ENCODE measurements around the gene PAPOLA. TPM values are rescaled to one million over a fixed set of nuclear protein-coding genes. Genes with fewer than 3 reads are reported as not detected.

The PAPOLA gene
- total RNA-seq, 1 donor from 2014 or later = 204 TPM

DNA sequence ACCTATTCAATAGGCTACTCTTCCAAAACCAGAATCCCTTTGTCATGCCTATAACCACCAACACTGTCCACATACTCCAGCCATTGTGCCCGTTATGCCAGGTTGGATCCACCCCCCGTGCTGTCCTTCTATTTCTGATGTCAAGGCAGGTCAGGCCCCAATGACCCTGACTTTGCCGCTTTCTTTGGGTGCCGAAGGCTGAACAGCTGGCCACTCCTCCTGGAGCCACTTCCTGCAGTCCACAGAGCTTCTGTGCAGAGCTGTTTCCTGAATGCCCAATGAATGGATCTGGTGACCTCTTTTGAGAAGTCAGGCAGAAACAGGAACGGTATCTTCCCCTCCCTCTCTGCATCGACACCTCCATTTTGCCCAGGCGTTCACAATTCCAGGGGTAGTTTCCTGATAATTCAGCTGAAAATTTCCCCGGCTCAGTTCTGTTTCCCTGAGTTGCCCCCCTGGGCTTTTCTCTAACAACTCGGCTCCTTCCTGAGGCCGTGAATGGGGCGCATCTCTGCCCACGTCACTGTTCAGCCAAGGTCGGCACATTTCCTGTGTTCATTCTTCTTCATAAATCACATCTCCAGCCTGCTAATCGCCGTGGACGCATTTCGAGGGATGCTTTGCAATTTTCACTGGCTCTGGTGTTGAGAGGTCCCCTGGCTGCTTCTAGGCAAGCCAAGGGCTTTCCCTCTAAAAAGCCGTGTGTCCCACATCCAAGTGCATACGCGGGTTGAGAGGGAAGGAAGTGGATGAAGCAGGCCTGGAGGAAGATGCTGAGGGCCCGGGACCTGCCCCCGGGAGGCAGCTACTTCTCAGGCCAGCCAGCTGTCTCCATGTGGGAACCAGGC is 86.5 kb downstream of the PAPOLA start:
- no peak overlapping the region for H3K4me3 Mint-ChIP-seq
- H3K4me1 Mint-ChIP-seq = peaks cover 9% of the 10 kb centered on the region
- H3K9me3 Mint-ChIP-seq = no peaks in the 10 kb centered on the region
- no peak overlapping the region for H3K27ac Mint-ChIP-seq
- intact Hi-C loops (cut with micrococcal nuclease) = no loop called here
- no peak for DNase-seq
- no peaks in the 10 kb centered on the region for H3K36me3 Mint-ChIP-seq (ENCODE audit: low read depth)
- peaks cover 30% of the 10 kb centered on the region for H3K27me3 Mint-ChIP-seq

DNA sequence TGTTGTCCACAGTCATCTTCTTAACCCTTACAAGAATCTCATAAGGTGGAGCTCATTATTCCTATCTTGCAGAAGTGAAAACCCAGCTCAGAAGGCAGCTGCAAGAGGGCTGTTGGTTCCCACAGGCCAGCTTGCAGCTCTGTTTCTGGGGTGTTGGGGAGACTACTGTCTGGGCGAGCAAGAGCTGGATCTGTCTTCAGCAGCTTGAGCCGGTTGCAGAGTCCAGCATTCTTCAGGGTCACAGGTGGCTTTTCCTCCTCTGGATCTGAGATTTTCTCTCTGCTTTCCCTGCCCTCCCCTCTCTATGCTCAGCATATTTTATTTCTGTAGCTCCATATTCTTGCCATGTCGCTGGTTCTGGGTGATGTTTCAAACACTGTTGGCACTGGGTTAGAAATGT is 87.4 kb downstream of the PAPOLA start:
- Mint-ChIP-seq H3K27me3 (peaks cover 27% of the 10 kb centered on the region), H3K4me3 (no peak overlapping the region), H3K4me1 (peaks cover 9% of the 10 kb centered on the region), H3K36me3 (ENCODE audit: low read depth) (no peaks in the 10 kb centered on the region), H3K9me3 (no peaks in the 10 kb centered on the region), H3K27ac (no peak overlapping the region)
- no peak for DNase-seq
- intact Hi-C loops (cut with micrococcal nuclease) = no loop called here

DNA sequence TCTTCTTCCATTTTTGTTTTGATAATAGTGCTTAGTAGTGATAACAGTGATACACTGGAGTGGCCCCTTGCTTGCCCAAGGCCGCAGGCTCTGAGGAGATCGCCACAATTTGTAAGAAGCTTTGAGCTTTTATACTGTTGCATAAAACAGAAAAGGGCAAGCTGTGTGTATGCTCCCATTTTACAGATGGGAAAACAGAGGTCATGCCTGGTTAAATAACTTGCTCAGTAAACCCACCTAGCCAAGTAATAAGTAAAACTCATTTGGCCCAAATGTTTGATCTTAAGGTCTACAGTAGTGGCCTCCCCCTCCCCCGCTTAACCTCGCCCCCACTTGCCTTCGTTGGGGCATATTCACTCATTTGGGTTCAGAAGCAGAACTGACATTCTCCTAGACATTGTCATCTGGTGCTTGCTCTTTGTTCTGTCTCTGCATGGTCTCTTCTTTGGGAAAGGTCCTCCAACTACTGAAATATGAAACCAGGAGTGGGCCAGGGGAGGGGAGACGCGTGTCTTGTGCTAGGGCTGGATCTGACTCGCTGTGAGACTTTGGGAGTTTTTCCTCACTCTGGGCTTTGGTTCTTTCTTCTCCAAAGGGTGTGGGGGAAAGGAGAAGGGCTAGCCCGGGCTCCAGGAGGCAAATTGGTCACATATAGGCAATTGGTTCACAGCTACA is 88.1 kb downstream of the PAPOLA start:
- Mint-ChIP-seq H3K27me3 (peaks cover 22% of the 10 kb centered on the region), H3K36me3 (ENCODE audit: low read depth) (no peaks in the 10 kb centered on the region), H3K4me1 (peaks cover 9% of the 10 kb centered on the region), H3K9me3 (no peaks in the 10 kb centered on the region), H3K27ac (no peak overlapping the region), H3K4me3 (no peak overlapping the region)
- no peak for DNase-seq
- intact Hi-C loops (cut with micrococcal nuclease) = loop anchor here (5.0 kb wide), 1 partner anchor 152 kb away; no protein-coding TSS in a partner anchor

DNA sequence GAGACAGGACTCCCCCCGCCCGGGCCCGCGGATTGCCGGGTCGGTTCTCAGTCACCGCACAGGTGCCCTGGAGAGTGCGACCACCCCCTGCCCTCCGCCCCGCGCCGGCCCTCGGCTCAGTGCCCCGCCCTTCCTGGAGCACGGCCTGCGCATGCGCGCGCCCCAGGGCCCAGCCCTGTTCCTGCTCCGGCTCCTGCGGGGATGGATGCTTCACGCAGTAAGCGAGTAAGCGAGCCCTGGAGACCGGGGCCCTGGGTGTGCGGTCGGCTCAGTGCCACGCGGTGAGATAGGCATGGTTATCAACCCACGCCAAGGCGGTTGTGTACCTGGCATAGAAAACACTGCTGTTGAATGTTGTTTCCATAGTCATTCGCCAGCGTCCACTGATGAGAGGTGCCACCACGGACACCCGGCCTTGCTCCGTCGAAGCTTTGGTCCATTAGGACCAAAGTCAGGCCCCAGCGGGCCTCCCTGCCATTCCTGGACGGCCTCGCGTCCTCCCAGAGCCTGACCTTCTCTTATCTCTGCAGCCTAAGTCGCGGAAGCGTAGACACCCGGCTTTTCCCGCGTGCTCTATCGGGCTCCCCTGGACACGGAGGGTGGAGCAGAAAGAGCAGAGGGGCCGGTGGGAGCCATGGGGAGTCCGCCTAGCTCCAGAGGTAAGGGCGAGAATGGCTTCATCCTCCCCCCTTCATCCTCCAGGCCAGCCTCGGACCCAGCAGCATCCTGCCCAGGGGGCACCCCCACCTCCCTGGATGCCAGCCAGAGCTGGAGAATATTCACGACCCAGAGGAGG is 90.6 kb downstream of the PAPOLA start:
- intact Hi-C loops (cut with micrococcal nuclease) = loop anchor here (5.0 kb wide), 1 partner anchor 150 kb away; no protein-coding TSS in a partner anchor
- DNase-seq = peak; percentile 92
- peaks cover 15% of the 10 kb centered on the region for H3K27me3 Mint-ChIP-seq
- H3K9me3 Mint-ChIP-seq = no peaks in the 10 kb centered on the region
- H3K4me3 Mint-ChIP-seq = peak overlapping the region; percentile 77
- no peaks in the 10 kb centered on the region for H3K36me3 Mint-ChIP-seq (ENCODE audit: low read depth)
- peak overlapping the region; percentile 16 for H3K27ac Mint-ChIP-seq
- peaks cover 9% of the 10 kb centered on the region for H3K4me1 Mint-ChIP-seq

DNA sequence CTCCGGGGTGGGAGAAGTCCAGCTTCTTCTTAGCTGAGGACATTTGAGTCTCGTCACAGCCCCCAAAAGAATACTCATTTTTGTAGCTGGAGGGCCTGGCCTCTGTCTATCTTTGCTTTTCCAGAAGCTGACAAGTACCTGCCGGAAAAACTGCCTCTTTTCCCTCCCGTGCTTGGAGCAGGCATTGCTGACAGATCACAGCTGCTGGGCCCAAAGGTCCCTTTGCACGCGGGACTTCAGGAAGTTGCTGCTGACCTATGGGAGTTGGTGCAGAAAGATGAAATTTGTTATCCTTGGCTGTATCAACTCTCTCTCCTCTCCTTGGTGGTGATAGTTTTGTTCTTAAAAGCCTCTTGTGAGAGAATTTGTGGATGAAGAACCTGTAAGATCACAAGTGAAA is 92.8 kb downstream of the PAPOLA start:
- no peak for DNase-seq
- H3K4me1 Mint-ChIP-seq = peaks cover 9% of the 10 kb centered on the region
- intact Hi-C loops (cut with micrococcal nuclease) = loop anchor here (5.0 kb wide), 1 partner anchor 147 kb away; no protein-coding TSS in a partner anchor

DNA sequence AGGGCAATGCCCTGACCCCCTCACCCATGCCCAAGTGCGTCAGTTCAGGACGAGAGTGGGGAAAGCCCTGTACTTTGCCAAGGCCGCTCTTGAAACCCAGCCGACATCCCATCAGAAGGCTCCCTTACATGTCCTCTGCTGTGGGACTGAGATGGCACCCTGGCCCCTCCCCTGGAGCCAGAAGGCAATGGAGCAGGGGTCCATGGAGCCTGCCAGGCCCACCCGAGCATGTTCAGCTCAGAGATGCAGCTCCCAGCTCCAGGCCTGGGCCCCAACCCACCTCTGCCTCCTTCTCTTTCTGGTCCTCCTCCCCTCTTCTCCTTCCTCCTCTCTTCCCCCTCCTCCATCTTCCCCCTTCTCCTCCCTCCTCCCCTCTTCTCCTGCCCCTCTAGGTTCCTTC is 95.5 kb downstream of the PAPOLA start:
- H3K27ac Mint-ChIP-seq = no peak overlapping the region
- no peaks in the 10 kb centered on the region for H3K27me3 Mint-ChIP-seq
- intact Hi-C loops (cut with micrococcal nuclease) = no loop called here
- H3K4me3 Mint-ChIP-seq = no peak overlapping the region
- H3K36me3 Mint-ChIP-seq (ENCODE audit: low read depth) = no peaks in the 10 kb centered on the region
- DNase-seq = no peak
- H3K9me3 Mint-ChIP-seq = peaks cover 5% of the 10 kb centered on the region
- H3K4me1 Mint-ChIP-seq = peaks cover 14% of the 10 kb centered on the region

More for the DNA sequence above, 92.8 kb downstream of the PAPOLA start:
- H3K36me3 Mint-ChIP-seq (ENCODE audit: low read depth) = no peaks in the 10 kb centered on the region
- no peak overlapping the region for H3K4me3 Mint-ChIP-seq
- no peak overlapping the region for H3K27ac Mint-ChIP-seq
- peaks cover 7% of the 10 kb centered on the region for H3K27me3 Mint-ChIP-seq
- no peaks in the 10 kb centered on the region for H3K9me3 Mint-ChIP-seq

DNA sequence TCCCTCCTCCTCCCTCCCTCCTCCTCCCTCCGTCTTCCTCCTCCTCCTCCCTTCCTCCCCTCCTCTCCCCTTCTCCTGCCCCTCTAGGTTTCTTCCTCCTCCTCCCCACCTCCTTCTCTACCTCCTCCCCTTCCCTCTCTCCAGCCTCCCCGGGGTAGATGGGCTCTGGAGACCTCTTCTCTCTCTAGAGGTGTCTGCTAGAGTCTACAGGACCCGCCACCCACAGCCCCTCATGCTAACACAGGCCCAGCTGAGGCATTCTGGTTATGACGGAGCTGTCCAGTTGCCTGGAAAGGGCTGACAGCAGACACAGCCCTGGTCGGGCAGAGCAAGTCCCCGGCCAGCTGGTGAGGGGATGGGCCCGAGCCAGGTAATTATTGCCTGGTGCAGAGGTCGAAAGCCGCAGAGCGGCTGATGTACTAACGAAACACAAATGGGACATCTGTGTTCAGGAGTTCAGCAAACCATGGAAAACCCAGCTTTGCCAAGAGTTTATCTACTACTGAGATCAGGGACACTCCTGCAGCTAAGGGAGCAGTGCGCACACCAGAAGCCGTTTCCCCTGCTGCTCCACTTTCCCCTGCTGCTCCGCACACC is 96.2 kb downstream of the PAPOLA start:
- H3K27ac Mint-ChIP-seq = no peak overlapping the region
- no peak overlapping the region for H3K4me3 Mint-ChIP-seq
- peaks cover under 1% of the 10 kb centered on the region for H3K27me3 Mint-ChIP-seq
- peaks cover 8% of the 10 kb centered on the region for H3K9me3 Mint-ChIP-seq
- intact Hi-C loops (cut with micrococcal nuclease) = no loop called here
- H3K4me1 Mint-ChIP-seq = peaks cover 15% of the 10 kb centered on the region
- no peaks in the 10 kb centered on the region for H3K36me3 Mint-ChIP-seq (ENCODE audit: low read depth)
- DNase-seq = no peak

DNA sequence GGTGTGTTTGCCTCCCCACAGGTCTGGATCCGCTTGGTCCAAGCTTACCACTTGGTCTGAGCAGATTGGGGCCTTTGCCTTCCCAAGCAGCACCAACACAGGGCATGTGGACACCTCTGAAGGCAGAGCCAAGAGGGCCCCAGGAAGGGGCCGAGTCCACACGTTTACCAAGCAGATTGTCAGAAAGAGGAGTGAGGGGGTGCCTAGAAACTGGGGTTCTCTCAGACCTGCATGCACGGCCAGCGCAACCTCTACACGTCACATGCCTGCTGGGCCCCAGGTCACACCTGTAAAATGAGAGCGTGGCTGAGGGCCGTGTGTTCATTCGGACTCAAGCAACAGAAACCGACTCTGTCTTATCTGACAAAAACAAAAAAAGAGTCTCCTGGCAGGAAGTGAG is 96.9 kb downstream of the PAPOLA start:
- H3K4me1 Mint-ChIP-seq = peaks cover 15% of the 10 kb centered on the region
- H3K4me3 Mint-ChIP-seq = no peak overlapping the region
- intact Hi-C loops (cut with micrococcal nuclease) = no loop called here
- peaks cover 8% of the 10 kb centered on the region for H3K9me3 Mint-ChIP-seq
- peaks cover 1% of the 10 kb centered on the region for H3K27me3 Mint-ChIP-seq
- H3K36me3 Mint-ChIP-seq (ENCODE audit: low read depth) = no peaks in the 10 kb centered on the region
- H3K27ac Mint-ChIP-seq = no peak overlapping the region
- DNase-seq = no peak

DNA sequence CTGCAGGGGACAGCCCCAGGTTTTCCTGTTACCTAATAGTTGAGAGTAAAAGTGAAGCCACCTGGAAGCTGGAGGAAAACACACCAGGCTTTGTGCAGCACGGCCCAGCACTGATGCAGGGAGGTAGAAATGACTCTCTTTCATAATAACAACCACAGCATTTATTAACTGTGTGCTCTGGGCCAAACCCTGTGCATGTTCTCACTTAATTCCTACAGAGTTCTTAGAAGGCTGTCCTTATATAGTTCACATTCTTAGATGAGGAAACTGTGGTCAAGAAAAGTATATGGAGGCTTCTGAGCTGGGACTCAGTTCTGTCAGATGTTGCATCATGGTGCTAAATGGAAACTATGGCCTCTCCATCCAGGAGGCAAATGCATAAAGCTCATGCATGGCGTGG is 100.0 kb downstream of the PAPOLA start:
- Mint-ChIP-seq H3K27ac (no peak overlapping the region), H3K36me3 (ENCODE audit: low read depth) (no peaks in the 10 kb centered on the region), H3K9me3 (peaks cover 8% of the 10 kb centered on the region), H3K27me3 (peaks cover 4% of the 10 kb centered on the region), H3K4me3 (no peak overlapping the region), H3K4me1 (peaks cover 15% of the 10 kb centered on the region)
- DNase-seq = no peak
- intact Hi-C loops (cut with micrococcal nuclease) = no loop called here

DNA sequence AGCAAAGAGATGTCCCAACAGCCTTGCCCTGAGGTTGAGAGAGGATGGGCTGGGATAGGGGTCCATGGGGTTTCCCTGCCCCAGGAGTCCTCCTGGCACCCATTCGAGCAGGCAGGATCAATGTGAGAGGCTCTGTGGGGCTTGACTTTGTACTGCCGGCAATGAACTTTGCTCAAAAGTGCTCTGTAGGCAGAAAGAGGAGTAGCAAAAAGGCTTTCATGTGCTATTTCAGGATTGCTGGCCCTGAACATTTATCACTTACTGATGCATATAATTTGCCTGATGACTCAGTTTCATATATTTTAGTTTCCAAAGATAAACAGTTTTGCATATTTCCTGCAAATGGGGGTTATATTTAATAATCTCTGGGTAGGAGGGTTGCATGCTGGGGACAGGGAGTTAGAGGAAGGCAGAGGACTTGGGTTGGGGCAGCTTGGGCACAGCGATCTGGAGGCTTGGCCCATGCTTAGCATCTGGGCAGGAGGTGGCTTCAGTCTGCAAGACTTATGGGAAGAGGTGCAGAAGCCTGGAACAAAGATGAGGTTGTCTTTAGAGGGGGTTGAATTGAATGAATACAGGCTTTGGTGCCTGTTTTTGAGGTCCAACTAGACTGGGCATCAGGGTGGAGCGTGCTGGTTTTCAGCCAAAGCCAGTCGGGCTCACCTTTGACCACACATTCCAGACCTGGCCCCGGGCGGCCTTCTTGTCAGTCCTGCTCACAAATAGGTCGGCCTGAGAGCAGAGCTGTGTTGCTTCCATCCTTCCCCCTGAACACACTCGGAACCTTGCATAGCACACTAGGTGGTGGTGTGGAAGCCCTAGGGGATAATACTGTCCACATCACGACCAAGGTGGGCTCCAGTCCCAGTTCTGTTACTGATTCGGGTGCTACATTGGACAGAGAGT is 101.4 kb downstream of the PAPOLA start:
- no peak for DNase-seq
- H3K9me3 Mint-ChIP-seq = peaks cover 8% of the 10 kb centered on the region
- no peak overlapping the region for H3K27ac Mint-ChIP-seq
- intact Hi-C loops (cut with micrococcal nuclease) = no loop called here
- H3K27me3 Mint-ChIP-seq = peaks cover 4% of the 10 kb centered on the region
- H3K4me3 Mint-ChIP-seq = no peak overlapping the region
- H3K36me3 Mint-ChIP-seq (ENCODE audit: low read depth) = no peaks in the 10 kb centered on the region
- peaks cover 15% of the 10 kb centered on the region for H3K4me1 Mint-ChIP-seq

DNA sequence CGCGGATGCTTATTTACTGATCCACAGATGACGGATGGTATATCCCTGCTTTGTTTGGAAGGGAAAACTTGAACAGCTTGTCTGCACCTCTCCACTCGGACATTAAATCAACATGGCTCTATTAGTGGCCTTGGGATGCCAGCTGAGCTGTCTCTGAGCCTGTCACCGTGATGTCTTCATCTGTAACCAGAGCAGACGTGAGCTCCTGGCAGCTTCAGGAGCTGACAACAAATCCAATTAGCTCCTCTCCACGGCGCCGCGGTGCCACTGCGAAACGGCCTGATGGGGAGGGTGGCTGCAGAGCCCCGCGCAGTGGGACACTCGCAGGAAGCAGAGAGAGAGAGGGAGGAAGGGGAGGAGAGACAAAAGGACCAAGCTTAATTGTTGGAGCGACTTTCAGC is 112.3 kb downstream of the PAPOLA start:
- H3K27ac Mint-ChIP-seq = no peak overlapping the region
- no peak overlapping the region for H3K4me3 Mint-ChIP-seq
- DNase-seq = no peak

DNA sequence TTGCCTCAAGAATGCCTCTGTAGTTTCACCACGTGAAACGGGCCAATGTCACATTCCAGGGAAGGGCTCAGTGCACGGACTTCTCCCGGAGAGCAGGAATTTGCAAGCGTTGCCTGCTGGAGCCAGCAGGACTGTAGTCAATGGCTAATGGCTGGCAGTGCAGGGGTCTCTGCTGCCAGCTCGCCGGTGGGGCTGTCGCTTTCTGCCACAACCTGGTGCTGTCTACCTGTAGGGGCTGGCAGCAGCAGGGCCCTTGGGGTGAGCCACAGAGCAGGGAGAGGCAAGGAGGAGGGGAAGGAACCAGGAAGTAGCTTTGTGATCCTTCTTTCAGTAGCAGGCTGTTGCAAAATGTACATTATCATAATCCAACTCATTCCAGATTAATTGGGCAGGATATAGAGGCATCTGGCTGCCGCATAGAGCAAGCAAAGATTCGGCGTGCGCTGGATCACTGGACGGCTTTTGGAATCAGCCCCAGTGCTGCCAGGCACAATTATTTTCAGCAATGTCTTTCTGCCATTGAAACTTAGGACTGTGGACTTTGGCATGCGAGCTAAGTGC is 114.1 kb downstream of the PAPOLA start:
- H3K36me3 Mint-ChIP-seq (ENCODE audit: low read depth) = no peaks in the 10 kb centered on the region
- H3K4me3 Mint-ChIP-seq = no peak overlapping the region
- DNase-seq = no peak
- no peaks in the 10 kb centered on the region for H3K4me1 Mint-ChIP-seq
- H3K9me3 Mint-ChIP-seq = no peaks in the 10 kb centered on the region
- intact Hi-C loops (cut with micrococcal nuclease) = no loop called here
- no peak overlapping the region for H3K27ac Mint-ChIP-seq
- H3K27me3 Mint-ChIP-seq = no peaks in the 10 kb centered on the region

More for the DNA sequence above, 112.3 kb downstream of the PAPOLA start:
- Mint-ChIP-seq H3K27me3 (peaks cover 12% of the 10 kb centered on the region), H3K9me3 (no peaks in the 10 kb centered on the region), H3K4me1 (no peaks in the 10 kb centered on the region), H3K36me3 (ENCODE audit: low read depth) (no peaks in the 10 kb centered on the region)
- intact Hi-C loops (cut with micrococcal nuclease) = no loop called here

Measured in activated CD4-positive, alpha-beta T cell treated with anti-CD3 and anti-CD28 coated beads, Interleukin-2, amount 10 ng/mL, durations not matched to agents 24 days and 14 days (primary cell).